ENCODE results near the gene PMS1.

DNA sequence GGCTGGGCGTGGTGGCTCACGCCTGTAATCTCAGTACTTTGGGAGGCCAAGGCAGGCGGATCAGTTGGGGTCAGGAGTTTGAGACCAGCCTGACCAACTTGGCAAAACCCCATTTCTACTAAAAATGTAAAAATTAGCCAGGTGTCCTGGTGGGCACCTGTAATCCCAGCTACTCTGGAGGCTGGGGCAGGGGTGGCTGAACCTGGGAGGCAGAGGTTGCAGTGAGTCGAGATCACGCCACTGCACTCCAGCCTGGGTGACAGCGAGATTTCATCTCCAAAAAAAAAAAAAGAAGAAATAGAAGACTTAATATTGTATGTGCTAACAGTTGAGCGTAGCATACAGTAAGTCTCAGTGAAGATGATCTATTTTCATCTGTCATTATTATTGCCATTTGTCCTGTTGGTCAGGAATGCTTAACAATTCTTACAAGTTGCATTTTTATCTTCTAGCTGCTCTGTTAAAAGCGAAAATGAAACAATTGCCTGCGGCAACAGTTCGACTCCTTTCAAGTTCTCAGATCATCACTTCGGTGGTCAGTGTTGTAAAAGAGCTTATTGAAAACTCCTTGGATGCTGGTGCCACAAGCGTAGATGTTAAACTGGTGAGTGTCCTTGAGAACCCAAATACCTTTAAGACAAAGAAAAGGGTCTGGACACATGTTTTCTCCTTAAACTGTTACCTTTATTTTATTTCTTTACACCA lies 7.2 kb downstream of the PMS1 start:
- no peak for TF ChIP-seq CTCF (optimal IDR thresholded peaks at IDR 0.05 in 1 of 3, IDR thresholded peaks at IDR 0.05 in 1 of 3, conservative IDR thresholded peaks at IDR 0.05 in 1 of 3; ENCODE audit: extremely low read depth in 1 of 3, insufficient read depth in 2 of 3, low read length in 3 of 3)
- TF ChIP-seq EZH2 (IDR thresholded peaks at IDR 0.05; ENCODE audit: low read length) = no peak

Measured in keratinocyte (primary cell).